NK-92 (cell line): ENCODE measurements around the gene LINGO1.

Experiments used
- DNase-seq: peaks from one replicate; lab custom pipeline; 2025; ENCODE audit not compliant: unreplicated experiment; lab: John Stamatoyannopoulos, UW

Gene LINGO1

GRCh38 chr15:77633134-77633912, 611 bp upstream of the LINGO1 start:
- DNase-seq = no peak

DNA sequence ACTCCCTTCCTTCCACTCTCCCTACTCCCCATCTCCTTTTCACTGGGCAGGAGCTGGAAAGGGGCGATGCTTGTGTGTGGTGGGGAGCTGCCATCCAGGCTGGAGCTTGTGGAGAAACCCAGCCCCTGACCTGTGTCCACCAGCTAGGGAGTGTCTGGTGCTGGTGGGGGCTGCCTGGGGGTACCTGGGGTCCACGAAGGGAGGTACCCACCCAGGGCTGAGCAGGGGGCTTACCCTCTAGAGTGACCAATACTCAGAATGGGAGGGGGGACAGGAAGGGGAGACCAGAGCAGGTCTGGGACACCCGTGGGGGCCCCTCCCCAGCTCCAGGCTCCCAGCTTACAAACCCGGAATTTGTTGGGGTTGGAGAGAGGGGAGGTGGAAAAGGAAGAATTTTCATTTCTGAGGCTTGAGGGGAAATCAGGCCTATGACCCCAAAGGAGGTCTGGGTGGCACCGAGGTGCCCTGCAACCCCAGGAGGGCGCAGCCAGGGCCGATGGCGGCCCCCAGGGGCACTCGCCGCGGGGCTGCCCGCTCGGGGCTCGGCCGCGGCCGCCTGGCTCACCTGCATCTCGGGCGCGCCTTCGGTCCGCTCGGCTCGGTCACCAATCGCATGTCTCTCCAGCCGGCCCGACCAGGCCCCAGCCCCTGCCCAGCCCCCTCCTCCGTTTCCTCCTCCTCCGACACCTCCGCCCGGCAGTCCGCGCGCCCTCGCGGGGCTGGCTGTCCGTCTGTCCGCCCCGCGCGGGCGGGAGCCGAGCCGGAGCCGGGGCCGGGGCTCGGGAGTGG, 773 bp downstream of the LINGO1 start:
- DNase-seq = no peak

DNA sequence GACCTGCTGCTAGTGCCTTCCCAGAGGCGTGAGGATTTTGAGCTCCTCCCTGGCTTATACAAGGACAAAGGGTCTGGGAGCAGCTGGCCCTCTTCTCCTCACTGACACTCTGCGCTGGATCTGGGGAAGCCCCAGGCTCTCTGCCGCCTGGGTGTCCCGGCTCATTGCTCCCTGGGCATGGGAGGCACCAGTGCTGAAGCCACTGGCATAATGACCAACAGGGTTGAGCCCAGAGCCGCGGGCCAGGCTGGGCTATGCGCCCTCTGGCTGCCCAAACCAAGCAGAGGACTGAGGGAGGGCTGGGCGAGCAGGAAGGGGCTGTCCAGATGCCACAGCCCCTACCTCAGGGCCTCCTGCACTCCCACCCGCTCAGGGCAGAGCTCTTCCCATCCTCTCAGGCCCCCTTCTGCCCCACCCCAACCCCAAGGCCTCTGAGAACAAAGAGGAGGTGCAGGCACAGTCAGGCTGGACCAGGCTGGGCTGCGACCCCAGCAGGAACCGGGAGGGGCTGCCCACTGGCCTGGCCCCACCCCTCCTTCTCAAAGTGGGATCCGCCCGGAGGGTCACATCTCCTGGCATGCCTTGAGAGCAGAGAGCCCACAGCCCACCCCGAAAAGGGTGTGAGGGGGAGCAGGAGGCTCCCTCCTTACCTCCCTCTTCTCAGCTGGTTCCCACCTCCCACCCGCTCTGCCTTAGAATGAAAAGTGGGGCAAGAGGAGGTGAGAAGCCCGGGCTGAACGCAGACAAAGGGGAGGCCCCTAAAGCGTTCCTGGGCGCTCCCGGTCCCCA, 1.6 kb downstream of the LINGO1 start:
- no peak for DNase-seq

DNA sequence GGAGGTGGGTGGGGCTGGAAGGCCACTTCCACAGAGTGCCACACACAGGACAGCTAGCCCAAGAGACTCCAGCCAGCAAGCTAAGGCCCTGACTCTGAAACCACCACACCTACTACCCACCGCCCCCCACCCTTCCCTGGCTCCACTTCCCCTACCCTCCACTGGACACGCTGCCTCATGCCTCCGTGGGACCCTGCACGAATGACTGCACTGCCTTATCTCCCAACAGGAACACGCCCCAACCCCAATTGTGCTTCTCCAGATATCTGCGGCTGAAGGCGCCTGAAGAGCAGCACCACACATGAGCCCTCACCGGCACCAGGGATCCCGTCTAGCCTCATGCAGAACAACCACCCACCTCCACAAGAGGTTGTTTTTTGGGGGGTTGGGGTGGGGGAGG, 2.7 kb downstream of the LINGO1 start:
- DNase-seq = no peak

DNA sequence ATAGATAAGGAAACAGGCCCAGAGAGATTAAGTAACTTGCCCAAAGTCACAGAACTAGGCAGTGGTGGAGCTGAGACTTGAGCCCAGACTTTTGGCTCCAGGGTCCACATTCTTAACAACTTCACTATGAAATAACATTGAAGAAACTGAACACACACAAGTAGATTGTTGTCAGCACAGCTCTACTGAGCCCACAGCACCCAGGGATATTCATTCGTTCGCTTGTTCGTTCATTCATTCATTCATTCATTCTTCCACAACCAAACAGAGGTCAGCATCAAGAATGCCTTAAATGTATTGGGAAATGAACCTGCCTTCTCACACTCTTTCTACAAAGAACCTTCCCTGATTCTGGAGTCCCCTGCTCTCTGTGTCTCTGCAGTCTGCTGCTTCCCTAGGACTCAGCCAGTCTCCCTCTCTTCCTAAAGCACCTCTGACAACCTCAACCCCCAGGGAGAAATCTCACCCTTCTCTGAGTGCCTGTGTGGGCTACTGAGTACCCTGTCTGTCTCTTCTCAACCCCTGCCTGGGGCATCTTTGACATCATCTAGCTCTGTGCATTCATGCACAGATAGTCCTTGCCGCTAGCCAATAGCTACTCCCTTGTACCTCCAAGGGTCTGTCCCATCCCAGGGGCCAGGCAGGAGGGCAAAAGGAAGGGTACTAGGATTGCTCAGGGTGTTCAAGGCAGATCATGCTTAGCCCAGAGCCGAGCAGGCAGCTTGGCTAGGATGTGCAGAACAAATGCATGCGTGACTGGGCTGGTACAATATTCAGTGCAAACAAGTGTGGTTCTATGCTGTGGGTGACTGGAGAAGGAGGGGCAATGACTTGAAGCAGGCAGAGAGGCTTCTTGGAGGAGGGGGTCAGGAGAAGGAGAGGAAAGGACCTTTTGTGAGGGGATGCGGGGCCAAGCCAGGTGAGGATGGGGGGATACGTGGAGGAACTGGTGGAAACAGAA, 3.4 kb downstream of the LINGO1 start:
- no peak for DNase-seq

GRCh38 chr15:77628010-77628409, 4.7 kb downstream of the LINGO1 start:
- DNase-seq = no peak

DNA sequence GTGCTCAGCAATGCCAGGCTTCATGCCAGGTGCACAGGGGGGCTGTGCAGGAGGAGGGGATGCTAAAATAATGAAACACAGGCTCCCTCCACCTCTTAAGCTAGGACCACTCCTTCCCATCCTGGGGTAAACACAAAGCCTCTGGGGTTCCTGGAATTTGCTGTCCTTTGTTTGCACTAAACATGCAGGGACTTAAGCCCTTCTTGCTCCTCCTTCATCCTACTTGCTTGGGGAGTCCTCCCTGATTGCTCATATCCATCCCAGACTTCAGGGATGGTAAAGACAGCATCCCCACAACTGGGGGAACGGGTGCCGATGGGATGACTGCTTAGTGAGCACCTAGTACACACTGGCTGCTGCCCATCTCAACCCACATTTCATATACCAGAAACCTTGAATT, 5.1 kb downstream of the LINGO1 start:
- no peak for DNase-seq

GRCh38 chr15:77627067-77627466, 5.6 kb downstream of the LINGO1 start:
- DNase-seq = no peak

- DNase-seq = no peak
Measured at GRCh38 chr15:77626002-77626401, 6.7 kb downstream of the LINGO1 start.

DNA sequence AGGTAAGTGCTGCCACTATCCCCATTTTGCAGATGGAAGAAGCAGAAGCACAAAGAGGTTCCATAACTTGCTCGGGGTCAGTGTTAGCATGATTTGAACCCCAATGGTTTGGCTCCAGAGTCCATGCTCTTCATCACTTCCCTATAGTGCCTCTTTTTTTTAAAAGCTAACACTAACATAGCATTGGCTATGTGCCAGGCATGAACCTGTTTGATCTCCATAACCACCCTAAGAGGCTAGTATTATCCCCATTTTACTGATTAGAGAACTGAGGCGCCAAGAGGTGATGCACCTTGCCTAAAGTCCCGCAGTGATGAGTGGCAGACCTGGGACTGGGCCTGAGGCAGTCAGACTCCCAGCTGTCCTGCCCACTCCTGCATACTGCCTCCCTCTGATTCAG, 7.3 kb downstream of the LINGO1 start:
- DNase-seq = no peak

- DNase-seq = no peak
Measured at GRCh38 chr15:77624868-77625267, 7.8 kb downstream of the LINGO1 start.

- DNase-seq = no peak
Measured at GRCh38 chr15:77623755-77624524, 8.8 kb downstream of the LINGO1 start.

GRCh38 chr15:77622934-77623754, 9.6 kb downstream of the LINGO1 start:
- no peak for DNase-seq

GRCh38 chr15:77622209-77622933, 10.3 kb downstream of the LINGO1 start:
- DNase-seq = no peak

GRCh38 chr15:77621847-77622208, 10.9 kb downstream of the LINGO1 start:
- DNase-seq = no peak

- DNase-seq = no peak
Measured at GRCh38 chr15:77620960-77621647, 11.6 kb downstream of the LINGO1 start.

- DNase-seq = no peak
Measured at GRCh38 chr15:77620297-77620696, 12.4 kb downstream of the LINGO1 start.

- no peak for DNase-seq
Measured at GRCh38 chr15:77619883-77620282, 12.8 kb downstream of the LINGO1 start.
